ENCODE data around the gene MARVELD1. TPM values are rescaled to one million over a fixed set of nuclear protein-coding genes. Genes with fewer than 3 reads are reported as not detected.

Gene MARVELD1
- total RNA-seq, 2 donors from 2014 or later, result 44.3 to 47.9 TPM

GRCh38 chr10:97711640-97712572 is 1.6 kb upstream of the MARVELD1 start:
- no peaks in the 10 kb centered on the region for H3K27me3 ChIP-seq (ENCODE audit: control insufficient read depth, insufficient read depth, low read length, poor library complexity, severe bottlenecking)
- Mint-ChIP-seq H3K4me1 (peaks cover 21% of the 10 kb centered on the region), H3K27me3 (ENCODE audit: insufficient read depth) (peaks cover 9% of the 10 kb centered on the region), H3K9me3 (no peaks in the 10 kb centered on the region), H3K27ac (no peak overlapping the region), H3K4me3 (peak overlapping the region; percentile 1), H3K36me3 (ENCODE audit: low read depth) (peaks cover 8% of the 10 kb centered on the region)
- no peak overlapping the region for H3K27ac ChIP-seq (ENCODE audit: low read depth, low read length)
- no peaks in the 10 kb centered on the region for H3K9me3 ChIP-seq (ENCODE audit: control insufficient read depth, low read length)
- no peak for DNase-seq
- H3K4me1 ChIP-seq (ENCODE audit: control insufficient read depth, insufficient read depth, low read length), result peaks cover 4% of the 10 kb centered on the region
- no peak overlapping the region for H3K4me3 ChIP-seq (ENCODE audit: low read length)
- 93 to 94% methylated on average over 9 of the region's 9 CpGs for WGBS, 2 experiments (ENCODE audit: insufficient coverage in 1 of 2, insufficient read length in 1 of 2)
- no peak overlapping the region for H3K9ac ChIP-seq (ENCODE audit: extremely low read depth, low read length, poor library complexity, severe bottlenecking)
- H3K36me3 ChIP-seq (ENCODE audit: control insufficient read depth, insufficient read depth, low read length), result peaks cover 7% of the 10 kb centered on the region
- no peak for TF ChIP-seq CTCF (conservative IDR thresholded peaks at IDR 0.05)

DNA sequence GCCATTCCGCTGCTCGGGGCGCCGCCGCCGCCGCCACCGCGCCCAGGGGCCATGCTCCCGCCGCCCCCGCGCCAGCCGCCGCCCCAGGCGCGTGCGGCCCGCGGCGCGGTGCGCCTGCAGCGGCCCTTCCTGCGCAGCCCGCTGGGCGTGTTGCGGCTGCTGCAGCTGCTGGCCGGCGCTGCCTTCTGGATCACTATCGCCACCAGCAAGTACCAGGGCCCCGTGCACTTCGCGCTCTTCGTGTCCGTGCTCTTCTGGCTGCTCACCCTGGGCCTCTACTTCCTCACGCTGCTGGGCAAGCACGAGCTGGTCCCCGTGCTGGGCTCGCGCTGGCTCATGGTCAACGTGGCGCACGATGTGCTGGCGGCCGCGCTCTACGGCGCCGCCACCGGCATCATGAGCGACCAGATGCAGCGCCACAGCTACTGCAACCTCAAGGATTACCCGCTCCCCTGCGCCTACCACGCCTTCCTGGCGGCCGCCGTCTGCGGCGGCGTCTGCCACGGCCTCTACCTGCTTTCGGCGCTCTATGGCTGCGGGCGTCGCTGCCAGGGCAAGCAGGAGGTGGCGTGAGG is 383 bp downstream of the MARVELD1 start:
- peaks cover 4% of the 10 kb centered on the region for H3K4me1 ChIP-seq (ENCODE audit: control insufficient read depth, insufficient read depth, low read length)
- H3K27ac ChIP-seq (ENCODE audit: low read depth, low read length), result no peak overlapping the region
- peak; percentile 49 for TF ChIP-seq CTCF (conservative IDR thresholded peaks at IDR 0.05)
- Mint-ChIP-seq H3K36me3 (ENCODE audit: low read depth) (peaks cover 23% of the 10 kb centered on the region), H3K9me3 (no peaks in the 10 kb centered on the region), H3K4me3 (peak overlapping the region; percentile 87), H3K27ac (peak overlapping the region; percentile 97), H3K4me1 (peaks cover 34% of the 10 kb centered on the region), H3K27me3 (ENCODE audit: insufficient read depth) (peaks cover 7% of the 10 kb centered on the region)
- peak overlapping the region; percentile 59 for H3K9ac ChIP-seq (ENCODE audit: extremely low read depth, low read length, poor library complexity, severe bottlenecking)
- WGBS, 2 experiments (ENCODE audit: insufficient coverage in 1 of 2, insufficient read length in 1 of 2), result 0% methylated on average over 11 to 69 of the region's 69 CpGs
- peaks cover 25% of the 10 kb centered on the region for H3K36me3 ChIP-seq (ENCODE audit: control insufficient read depth, insufficient read depth, low read length)
- no peaks in the 10 kb centered on the region for H3K9me3 ChIP-seq (ENCODE audit: control insufficient read depth, low read length)
- peak overlapping the region; percentile 78 for H3K4me3 ChIP-seq (ENCODE audit: low read length)
- peak; percentile 90 for DNase-seq
- no peaks in the 10 kb centered on the region for H3K27me3 ChIP-seq (ENCODE audit: control insufficient read depth, insufficient read depth, low read length, poor library complexity, severe bottlenecking)

GRCh38 chr10:97714401-97715258 is 1.1 kb downstream of the MARVELD1 start:
- Histone ChIP-seq H3K27me3 (ENCODE audit: control insufficient read depth, insufficient read depth, low read length, poor library complexity, severe bottlenecking) (no peaks in the 10 kb centered on the region), H3K4me1 (ENCODE audit: control insufficient read depth, insufficient read depth, low read length) (peaks cover 7% of the 10 kb centered on the region), H3K27ac (ENCODE audit: low read depth, low read length) (no peak overlapping the region), H3K9me3 (ENCODE audit: control insufficient read depth, low read length) (no peaks in the 10 kb centered on the region), H3K36me3 (ENCODE audit: control insufficient read depth, insufficient read depth, low read length) (peaks cover 27% of the 10 kb centered on the region), H3K4me3 (ENCODE audit: low read length) (peak overlapping the region; percentile 78), H3K9ac (ENCODE audit: extremely low read depth, low read length, poor library complexity, severe bottlenecking) (peak overlapping the region; percentile 59)
- TF ChIP-seq CTCF (conservative IDR thresholded peaks at IDR 0.05), result no peak
- Mint-ChIP-seq H3K4me1 (peaks cover 41% of the 10 kb centered on the region), H3K27ac (peak overlapping the region; percentile 97), H3K36me3 (ENCODE audit: low read depth) (peaks cover 26% of the 10 kb centered on the region), H3K4me3 (peak overlapping the region; percentile 87), H3K27me3 (ENCODE audit: insufficient read depth) (peaks cover 2% of the 10 kb centered on the region), H3K9me3 (no peaks in the 10 kb centered on the region)
- 1% methylated on average over 20 to 74 of the region's 74 CpGs for WGBS, 2 experiments (ENCODE audit: insufficient coverage in 1 of 2, insufficient read length in 1 of 2)
- DNase-seq, result peak; percentile 90

Measured in endodermal cell (in vitro differentiated cells).